Nucleus accumbens (tissue), 56 donors: ENCODE results near the gene APOC3.
A peak's percentile ranks its signal among the peaks of the same experiment; 100 is the strongest.

Experiments
- DNase-seq, 56 donors: peaks; one replicate each; lab custom pipeline; 2025; lab: John Stamatoyannopoulos, UW

APOC3 gene

GRCh38 chr11:116868066-116868465 is 38.4 kb downstream of the APOC3 start:
- no peak for DNase-seq

GRCh38 chr11:116869610-116870009 is 39.9 kb downstream of the APOC3 start:
- DNase-seq: peak in 14 of 56 donors; percentile 15 to 62 (median 28)

- DNase-seq: no peak
These were observed 40.3 kb downstream of the APOC3 start for GRCh38 chr11:116870054-116870453.

- no peak for DNase-seq
These were observed 41.5 kb downstream of the APOC3 start for GRCh38 chr11:116871248-116871647.

GRCh38 chr11:116873381-116873780 is 43.7 kb downstream of the APOC3 start:
- DNase-seq: no peak

GRCh38 chr11:116874251-116874650 is 44.5 kb downstream of the APOC3 start:
- no peak for DNase-seq

- no peak for DNase-seq
These were observed 45.5 kb downstream of the APOC3 start for GRCh38 chr11:116875194-116875593.

GRCh38 chr11:116876656-116877055 is 46.9 kb downstream of the APOC3 start:
- no peak for DNase-seq

- DNase-seq: peak in 4 of 56 donors; percentile 21 to 28 (median 26)
These were observed 50.3 kb downstream of the APOC3 start for GRCh38 chr11:116879800-116880625.

- peak in 13 of 56 donors; percentile 7 to 51 (median 29) for DNase-seq
These were observed 51.4 kb downstream of the APOC3 start for GRCh38 chr11:116881143-116881542.

GRCh38 chr11:116882386-116882785 is 52.7 kb downstream of the APOC3 start:
- DNase-seq: no peak
